ENCODE data around the gene KIAA1217. TPM values are rescaled to one million over a fixed set of nuclear protein-coding genes. Genes with fewer than 3 reads are reported as not detected.

The KIAA1217 gene
- total RNA-seq, 1 experiment from 2014 or later: 7.8 TPM

- ChIA-PET RAD21 (ENCODE audit: low non-redundant PET in 1 of 2, low total read pairs in 2 of 2, uncharacterized antibody in 2 of 2, unreplicated experiment in 2 of 2) (no interaction called here), POLR2A (no interaction called here), CTCF (no interaction called here)
- Histone ChIP-seq H3K9me2 (ENCODE audit: insufficient read depth) (no peaks in the 10 kb centered on the region), H3K4me2 (ENCODE audit: low read length) (no peak overlapping the region), H3K79me2 (ENCODE audit: insufficient read depth, low read length) (no peaks in the 10 kb centered on the region), H3K27me3 (ENCODE audit: insufficient read depth, low read length) (peaks cover 39% of the 10 kb centered on the region), H3K9me3 (ENCODE audit: control insufficient read depth in 1 of 2, insufficient read depth in 1 of 2, low read depth in 1 of 2, low read length in 2 of 2) (no peaks in the 10 kb centered on the region), H3K4me3 (replicated peaks in 1 of 2; ENCODE audit: low read depth in 1 of 2, low read length in 2 of 2) (no peak overlapping the region), H4K20me1 (ENCODE audit: insufficient read depth) (no peaks in the 10 kb centered on the region), H2AFZ (ENCODE audit: low read depth, low read length, poor library complexity, severe bottlenecking) (no peak overlapping the region), H3K4me1 (ENCODE audit: control insufficient read depth in 1 of 2, insufficient read depth in 2 of 2, low read length in 2 of 2) (no peaks in the 10 kb centered on the region), H3K9ac (ENCODE audit: low read length) (no peak overlapping the region), H3K27ac (ENCODE audit: low read depth, low read length) (no peak overlapping the region), H3K36me3 (ENCODE audit: control insufficient read depth in 1 of 2, insufficient read depth in 2 of 2, low read length in 2 of 2) (no peaks in the 10 kb centered on the region)
- BruUV-seq (replicated peaks): no TSS peak
- TF ChIP-seq EZH2 (IDR thresholded peaks at IDR 0.05) (no peak), JUND (IDR thresholded peaks at IDR 0.05) (no peak), REST (IDR thresholded peaks at IDR 0.05; ENCODE audit: low read depth) (no peak)
- DNase-seq (ENCODE audit: low read depth, low spot score): no peak
- intact Hi-C loops (cut with micrococcal nuclease): no loop called here
- no peak for ATAC-seq
Measured at GRCh38 chr10:24448351-24448999, 239.5 kb downstream of the KIAA1217 start.

GRCh38 chr10:24449321-24449740 lies 240.4 kb downstream of the KIAA1217 start:
- H3K4me3 ChIP-seq (replicated peaks in 1 of 2; ENCODE audit: low read depth in 1 of 2, low read length in 2 of 2): no peak overlapping the region
- H3K9me2 ChIP-seq (ENCODE audit: insufficient read depth): no peaks in the 10 kb centered on the region
- no peaks in the 10 kb centered on the region for H3K79me2 ChIP-seq (ENCODE audit: insufficient read depth, low read length)
- intact Hi-C loops (cut with micrococcal nuclease): no loop called here
- ATAC-seq: no peak
- no TSS peak for BruUV-seq (replicated peaks)
- no peaks in the 10 kb centered on the region for H4K20me1 ChIP-seq (ENCODE audit: insufficient read depth)
- H3K9ac ChIP-seq (ENCODE audit: low read length): no peak overlapping the region
- CTCF ChIA-PET: no interaction called here
- no peaks in the 10 kb centered on the region for H3K4me1 ChIP-seq (ENCODE audit: control insufficient read depth in 1 of 2, insufficient read depth in 2 of 2, low read length in 2 of 2)
- H3K9me3 ChIP-seq (ENCODE audit: control insufficient read depth in 1 of 2, insufficient read depth in 1 of 2, low read depth in 1 of 2, low read length in 2 of 2): no peaks in the 10 kb centered on the region
- H2AFZ ChIP-seq (ENCODE audit: low read depth, low read length, poor library complexity, severe bottlenecking): no peak overlapping the region
- POLR2A ChIA-PET: no interaction called here
- peaks cover 47% of the 10 kb centered on the region for H3K27me3 ChIP-seq (ENCODE audit: insufficient read depth, low read length)
- no peak overlapping the region for H3K4me2 ChIP-seq (ENCODE audit: low read length)
- no peaks in the 10 kb centered on the region for H3K36me3 ChIP-seq (ENCODE audit: control insufficient read depth in 1 of 2, insufficient read depth in 2 of 2, low read length in 2 of 2)
- TF ChIP-seq ZFX (IDR thresholded peaks at IDR 0.05) (no peak), CTCF (IDR thresholded peaks at IDR 0.05 in 2 of 3, conservative IDR thresholded peaks at IDR 0.05 in 1 of 3; ENCODE audit: borderline replicate concordance in 1 of 3, insufficient read depth in 1 of 3, low read depth in 2 of 3, low read length in 2 of 3) (no peak), ZNF274 (IDR thresholded peaks at IDR 0.05; ENCODE audit: low read depth, low read length) (no peak), MAX (IDR thresholded peaks at IDR 0.05) (no peak)
- H3K27ac ChIP-seq (ENCODE audit: low read depth, low read length): no peak overlapping the region
- DNase-seq (ENCODE audit: low read depth, low spot score): no peak
- RAD21 ChIA-PET (ENCODE audit: low non-redundant PET in 1 of 2, low total read pairs in 2 of 2, uncharacterized antibody in 2 of 2, unreplicated experiment in 2 of 2): no interaction called here
